ENCODE measurements around the gene RGMA. TPM values are rescaled to one million over a fixed set of nuclear protein-coding genes. Genes with fewer than 3 reads are reported as not detected.

Gene RGMA
- polyA plus RNA-seq, 1 donor from 2014 or later = 9.5 TPM

- Histone ChIP-seq H2AFZ (ENCODE audit: low read depth, low read length) (no peak overlapping the region), H3K36me3 (ENCODE audit: insufficient read depth, low read length) (no peaks in the 10 kb centered on the region), H3K9ac (ENCODE audit: low read length) (no peak overlapping the region), H3K79me2 (replicated peaks; ENCODE audit: insufficient read depth, low read length) (no peaks in the 10 kb centered on the region), H3K27ac (ENCODE audit: low read length) (no peak overlapping the region), H3K4me3 (ENCODE audit: low read length) (no peak overlapping the region), H3K4me2 (ENCODE audit: low read length) (no peak overlapping the region), H3K9me2 (ENCODE audit: insufficient read depth, low read length) (no peaks in the 10 kb centered on the region), H4K20me1 (ENCODE audit: insufficient read depth) (no peaks in the 10 kb centered on the region), H3K27me3 (ENCODE audit: insufficient read depth, low read depth, low read length) (no peaks in the 10 kb centered on the region), H3F3A (ENCODE audit: insufficient read depth, low read length, poor library complexity, severe bottlenecking) (no peaks in the 10 kb centered on the region), H3K9me3 (ENCODE audit: low read length) (no peaks in the 10 kb centered on the region)
- TF ChIP-seq SMC3 (conservative IDR thresholded peaks at IDR 0.05; ENCODE audit: poor library complexity) = no peak
- no peak for TF ChIP-seq POLR2AphosphoS5 (IDR thresholded peaks at IDR 0.05)
Measured at GRCh38 chr15:93093765-93094164, 4.8 kb upstream of the RGMA start.

- H3K36me3 ChIP-seq (ENCODE audit: insufficient read depth, low read length) = no peaks in the 10 kb centered on the region
- TF ChIP-seq, protein P1, sequence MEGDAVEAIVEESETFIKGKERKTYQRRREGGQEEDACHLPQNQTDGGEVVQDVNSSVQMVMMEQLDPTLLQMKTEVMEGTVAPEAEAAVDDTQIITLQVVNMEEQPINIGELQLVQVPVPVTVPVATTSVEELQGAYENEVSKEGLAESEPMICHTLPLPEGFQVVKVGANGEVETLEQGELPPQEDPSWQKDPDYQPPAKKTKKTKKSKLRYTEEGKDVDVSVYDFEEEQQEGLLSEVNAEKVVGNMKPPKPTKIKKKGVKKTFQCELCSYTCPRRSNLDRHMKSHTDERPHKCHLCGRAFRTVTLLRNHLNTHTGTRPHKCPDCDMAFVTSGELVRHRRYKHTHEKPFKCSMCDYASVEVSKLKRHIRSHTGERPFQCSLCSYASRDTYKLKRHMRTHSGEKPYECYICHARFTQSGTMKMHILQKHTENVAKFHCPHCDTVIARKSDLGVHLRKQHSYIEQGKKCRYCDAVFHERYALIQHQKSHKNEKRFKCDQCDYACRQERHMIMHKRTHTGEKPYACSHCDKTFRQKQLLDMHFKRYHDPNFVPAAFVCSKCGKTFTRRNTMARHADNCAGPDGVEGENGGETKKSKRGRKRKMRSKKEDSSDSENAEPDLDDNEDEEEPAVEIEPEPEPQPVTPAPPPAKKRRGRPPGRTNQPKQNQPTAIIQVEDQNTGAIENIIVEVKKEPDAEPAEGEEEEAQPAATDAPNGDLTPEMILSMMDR (IDR thresholded peaks at IDR 0.05; ENCODE audit: poor library complexity, severe bottlenecking) = no peak
- TF ChIP-seq POLR2AphosphoS5 (IDR thresholded peaks at IDR 0.05) = no peak
- no peak for TF ChIP-seq RAD21 (conservative IDR thresholded peaks at IDR 0.05)
- no peak for TF ChIP-seq REST (IDR thresholded peaks at IDR 0.05; ENCODE audit: borderline replicate concordance)
- no peak for TF ChIP-seq TAF1 (IDR thresholded peaks at IDR 0.05; ENCODE audit: low read depth)
- no peak for TF ChIP-seq MXI1 (conservative IDR thresholded peaks at IDR 0.05; ENCODE audit: poor library complexity, severe bottlenecking)
- no peak for TF ChIP-seq SMC3 (conservative IDR thresholded peaks at IDR 0.05; ENCODE audit: poor library complexity)
- TF ChIP-seq EZH2 (IDR thresholded peaks at IDR 0.05; ENCODE audit: borderline replicate concordance, insufficient read depth, low read length, poor library complexity, severe bottlenecking) = no peak
- TF ChIP-seq EP300 (conservative IDR thresholded peaks at IDR 0.05; ENCODE audit: poor library complexity, severe bottlenecking) = no peak
- no peak overlapping the region for H3K4me2 ChIP-seq (ENCODE audit: low read length)
- H3K79me2 ChIP-seq (replicated peaks; ENCODE audit: insufficient read depth, low read length) = peaks cover 13% of the 10 kb centered on the region
- no peaks in the 10 kb centered on the region for H3K9me2 ChIP-seq (ENCODE audit: insufficient read depth, low read length)
- no peak overlapping the region for H2AFZ ChIP-seq (ENCODE audit: low read depth, low read length)
- no peak overlapping the region for H3K27ac ChIP-seq (ENCODE audit: low read length)
- no peaks in the 10 kb centered on the region for H3K27me3 ChIP-seq (ENCODE audit: insufficient read depth, low read depth, low read length)
- H4K20me1 ChIP-seq (ENCODE audit: insufficient read depth) = no peaks in the 10 kb centered on the region
- H3K9ac ChIP-seq (ENCODE audit: low read length) = no peak overlapping the region
- no peak overlapping the region for H3K4me3 ChIP-seq (ENCODE audit: low read length)
- H3F3A ChIP-seq (ENCODE audit: insufficient read depth, low read length, poor library complexity, severe bottlenecking) = no peaks in the 10 kb centered on the region
- H3K9me3 ChIP-seq (ENCODE audit: low read length) = no peaks in the 10 kb centered on the region
Measured at GRCh38 chr15:93091465-93091864, 2.5 kb upstream of the RGMA start.

Measured in neural cell (in vitro differentiated cells).